Measurements from ENCODE around the gene SPESP1.
"Not testable (repeated sequence)": the region's sequence is repeated elsewhere in the genome, so short reads cannot be mapped to it uniquely, and the experiment has no call there.

The SPESP1 gene

DNA sequence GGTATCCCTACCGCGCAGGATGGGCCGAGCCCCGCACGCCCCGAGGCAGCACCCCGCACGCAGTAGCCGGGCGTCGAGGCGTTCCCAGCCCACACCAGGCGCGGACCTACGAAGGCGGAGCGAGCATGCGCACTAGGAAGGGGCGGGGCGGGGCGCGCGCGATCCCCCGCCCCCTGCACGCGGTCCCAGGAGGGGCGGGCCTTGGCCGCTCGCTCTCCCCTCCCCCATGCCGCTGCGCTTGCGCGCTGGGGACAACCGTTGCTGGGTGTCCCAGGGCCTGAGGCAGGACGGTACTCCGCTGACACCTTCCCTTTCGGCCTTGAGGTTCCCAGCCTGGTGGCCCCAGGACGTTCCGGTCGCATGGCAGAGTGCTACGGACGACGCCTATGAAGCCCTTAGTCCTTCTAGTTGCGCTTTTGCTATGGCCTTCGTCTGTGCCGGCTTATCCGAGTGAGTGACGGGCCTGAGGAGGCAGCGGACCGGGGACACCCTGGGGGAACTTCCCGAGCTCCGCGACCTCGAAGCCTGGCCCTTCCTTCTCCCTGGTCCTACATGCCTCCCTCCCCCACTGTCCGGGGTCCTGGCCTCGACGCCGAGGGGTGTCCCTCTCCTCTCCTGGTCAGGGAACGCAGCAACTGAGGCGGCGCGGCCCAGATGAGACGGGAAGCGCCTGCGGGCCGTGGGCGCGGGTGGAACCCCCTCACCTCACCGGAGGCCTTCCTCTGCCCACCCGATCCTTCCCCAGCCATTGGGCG lies at the start of gene SPESP1:
SPESP1 (plus strand) TSS at position 258 of the 755 bp plus-strand sequence; CDS start at position 387, 129 bp downstream.
- DNase-seq = no peak

DNA sequence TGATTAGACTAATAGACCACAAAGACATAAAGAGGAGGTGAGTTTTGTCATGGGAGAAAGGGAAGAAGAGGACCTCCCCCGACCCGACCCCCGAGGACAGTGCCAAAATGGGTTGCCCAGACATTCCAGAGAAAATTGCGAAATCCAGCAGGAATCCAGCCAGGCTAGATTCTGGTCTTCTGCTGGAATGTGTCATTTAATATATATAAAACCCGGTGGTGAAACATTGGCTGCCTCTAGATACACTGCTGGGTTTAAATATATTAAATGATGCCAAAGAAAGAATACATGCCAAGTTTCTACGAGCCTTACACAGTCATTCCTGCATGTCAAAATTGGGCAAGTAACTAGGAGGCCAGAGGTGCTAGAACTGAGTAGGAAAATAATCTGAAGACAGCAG lies 45.3 kb upstream of the SPESP1 start:
- no peak for DNase-seq

GRCh38 chr15:68887120-68887519 lies 43.2 kb upstream of the SPESP1 start:
- no peak for DNase-seq

GRCh38 chr15:68887819-68888218 lies 42.5 kb upstream of the SPESP1 start:
- DNase-seq = no peak

- no peak for DNase-seq
Measured at GRCh38 chr15:68888419-68888818, 41.9 kb upstream of the SPESP1 start.

GRCh38 chr15:68894208-68894607 lies 36.1 kb upstream of the SPESP1 start:
- no peak for DNase-seq

GRCh38 chr15:68896178-68896577 lies 34.1 kb upstream of the SPESP1 start:
- DNase-seq = no peak

DNA sequence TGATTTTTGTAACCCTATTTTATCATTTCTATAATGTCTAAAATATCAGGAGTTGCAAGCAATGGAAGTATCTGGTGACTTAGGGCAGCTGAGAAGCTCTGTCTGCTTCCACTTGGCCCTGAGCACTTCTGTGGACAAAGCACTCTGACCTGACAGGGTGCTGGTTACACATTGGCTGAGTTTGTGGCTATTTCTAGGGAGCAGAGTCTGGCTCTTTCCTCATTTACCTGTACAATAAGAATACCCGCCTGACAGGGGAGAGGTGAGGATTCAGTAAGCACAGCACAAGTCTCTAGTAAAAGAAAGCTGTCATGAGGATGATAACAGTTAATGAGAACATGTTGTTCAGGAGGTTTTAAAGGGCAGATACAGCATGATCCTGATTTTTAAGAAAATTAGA lies 33.3 kb upstream of the SPESP1 start:
- DNase-seq = no peak

GRCh38 chr15:68900027-68900426 lies 30.3 kb upstream of the SPESP1 start:
- no peak for DNase-seq

GRCh38 chr15:68907396-68907923 lies 22.9 kb upstream of the SPESP1 start:
- DNase-seq = no peak

GRCh38 chr15:68909601-68910100 lies 20.7 kb upstream of the SPESP1 start:
- no peak for DNase-seq

DNA sequence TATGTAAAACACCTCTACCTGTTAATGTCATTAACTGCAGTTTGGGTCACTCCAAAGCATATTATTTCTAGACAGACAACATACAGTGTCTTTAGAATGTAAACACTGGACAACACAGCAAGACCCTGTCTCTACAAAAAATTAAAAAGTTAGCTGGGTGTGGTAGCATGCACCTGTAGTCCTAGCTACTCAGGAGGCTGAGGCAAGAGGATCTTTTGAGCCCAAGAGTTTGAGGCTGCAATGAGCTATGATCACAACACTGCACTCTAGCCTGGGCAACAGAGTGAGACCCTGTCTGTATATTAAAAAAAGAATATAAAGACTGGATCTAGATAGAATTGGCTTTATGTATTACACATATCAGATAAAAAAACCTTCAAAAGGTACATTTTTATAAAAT lies 20.0 kb upstream of the SPESP1 start:
- DNase-seq = no peak

- no peak for DNase-seq
Measured at GRCh38 chr15:68910816-68911215, 19.5 kb upstream of the SPESP1 start.

DNA sequence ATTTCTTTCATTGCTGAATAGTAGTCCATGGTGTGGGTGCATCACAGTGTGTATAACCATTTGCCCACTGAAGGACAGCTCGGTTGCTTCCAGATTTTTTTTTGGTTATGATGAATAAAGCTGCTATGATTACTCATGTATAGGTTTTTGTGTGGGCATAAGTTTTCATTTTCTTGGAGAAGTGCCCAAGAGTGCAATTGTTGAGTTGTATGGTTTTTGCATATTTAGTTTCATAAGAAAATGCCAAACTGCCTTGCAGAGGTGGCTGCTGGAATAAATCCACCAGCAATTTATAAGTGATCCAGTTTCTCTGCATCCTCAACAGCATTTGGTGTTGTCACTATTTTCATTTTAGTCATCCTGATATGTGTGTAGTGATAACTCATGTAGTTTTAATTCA lies 8.4 kb upstream of the SPESP1 start:
- DNase-seq = no peak

DNA sequence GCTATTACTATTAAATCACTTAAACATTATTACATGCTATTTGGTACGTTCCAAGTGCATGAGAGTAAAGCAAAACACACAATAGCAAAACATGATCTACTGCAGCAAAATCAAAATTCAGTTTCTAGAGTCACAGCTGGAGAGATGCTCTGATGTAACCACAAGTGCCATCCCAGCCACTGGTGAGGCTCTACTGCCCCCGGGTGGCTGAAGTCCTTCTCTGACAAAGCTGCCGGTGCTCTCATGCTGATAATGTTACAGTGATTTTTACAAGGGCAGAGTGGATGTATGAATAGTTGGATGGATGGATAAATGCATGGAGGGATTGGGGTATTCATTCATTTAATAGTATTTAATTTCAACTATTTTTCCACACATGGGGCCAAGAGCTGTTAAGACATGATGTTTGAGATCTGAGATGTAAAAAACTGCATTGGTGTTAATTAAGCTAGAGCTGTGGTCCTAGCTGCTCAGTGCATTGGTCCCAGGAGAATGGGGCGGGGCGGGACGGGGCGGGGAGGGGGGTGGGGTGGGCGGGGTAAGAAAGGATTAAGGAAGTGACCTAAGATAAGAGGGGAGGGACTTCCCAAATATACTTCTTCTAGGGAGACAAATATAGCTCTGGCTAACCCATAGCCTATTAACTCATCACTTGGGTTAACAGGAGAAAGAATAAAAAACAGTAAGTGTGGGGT lies 5.3 kb upstream of the SPESP1 start:
- DNase-seq = peak; percentile 69

- DNase-seq = no peak
Measured at GRCh38 chr15:68933001-68933400, 2.7 kb downstream of the SPESP1 start.

DNA sequence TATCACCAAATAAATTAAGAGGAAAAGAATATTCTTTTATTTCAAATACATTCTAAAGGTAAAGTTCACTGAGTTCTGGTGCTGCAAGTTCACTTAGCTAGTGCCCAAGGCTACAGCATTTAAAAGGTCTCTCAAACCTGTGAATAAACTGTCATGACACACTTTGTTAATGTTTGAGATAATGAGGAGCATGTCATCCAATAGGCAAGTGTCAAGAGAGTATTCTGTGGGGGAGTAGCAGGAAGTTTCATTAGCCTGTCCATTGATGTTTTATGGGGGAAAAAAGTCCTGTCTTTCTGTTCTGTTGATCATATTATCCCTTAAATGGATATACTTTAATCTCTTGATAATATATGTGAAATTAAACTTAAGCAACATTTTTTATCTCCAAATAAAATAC lies 4.0 kb downstream of the SPESP1 start:
- no peak for DNase-seq

DNA sequence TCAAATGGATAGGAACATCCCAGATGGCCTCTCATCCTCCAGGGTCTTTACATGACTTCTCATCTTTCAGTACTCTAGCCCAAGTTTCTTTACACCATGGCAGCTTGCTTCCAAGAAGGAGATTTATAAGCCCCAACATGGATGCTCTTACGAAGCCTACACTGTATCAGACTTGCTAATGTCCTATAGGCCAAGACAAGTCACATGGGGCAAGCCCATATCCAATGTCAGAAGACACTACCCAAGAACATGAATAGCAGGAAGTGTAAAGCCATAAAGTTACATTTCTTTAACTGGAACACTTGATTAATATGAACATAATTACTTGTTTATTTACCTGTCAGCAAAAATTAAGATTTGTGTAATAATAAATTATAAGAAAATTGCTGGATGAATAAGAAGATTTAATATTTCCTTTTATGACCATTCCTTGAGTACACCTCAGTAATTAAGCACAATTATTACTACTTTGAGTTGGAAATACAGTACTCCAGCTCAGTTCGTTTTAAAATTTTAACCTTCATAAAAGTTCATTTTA lies 5.1 kb downstream of the SPESP1 start:
- DNase-seq = no peak

GRCh38 chr15:68939501-68939900 lies 9.2 kb downstream of the SPESP1 start:
- no peak for DNase-seq

- DNase-seq = no peak
Measured at GRCh38 chr15:68951813-68952212, 21.5 kb downstream of the SPESP1 start.

- no peak for DNase-seq
Measured at GRCh38 chr15:68957696-68958095, 27.4 kb downstream of the SPESP1 start.

GRCh38 chr15:68958597-68958996 lies 28.3 kb downstream of the SPESP1 start:
- no peak for DNase-seq

DNA sequence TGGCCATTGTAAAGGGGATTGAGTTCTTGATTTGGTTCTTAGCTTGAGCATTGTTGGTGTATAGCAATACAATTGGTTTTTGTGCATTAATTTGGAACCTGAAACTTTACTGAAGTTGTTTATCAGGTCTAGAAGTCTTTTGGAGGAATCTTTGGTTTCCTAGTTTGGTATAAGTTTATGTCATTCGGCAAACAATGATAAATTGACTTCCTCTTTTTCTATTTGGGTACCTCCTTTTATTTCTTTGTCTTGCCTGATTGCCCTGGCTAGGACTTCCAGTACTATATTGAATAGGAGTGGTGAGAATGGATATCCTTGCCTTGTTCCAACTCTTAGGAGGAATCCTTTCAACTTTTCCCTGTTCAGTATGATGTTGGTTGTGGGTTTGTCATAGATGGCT lies 32.1 kb downstream of the SPESP1 start:
- DNase-seq = no peak

GRCh38 chr15:68963719-68964118 lies 33.4 kb downstream of the SPESP1 start:
- DNase-seq = not testable (repeated sequence)

All from NCI-H1105 (cell line).